Kidney (tissue), 14 donors: ENCODE data around the gene BCLAF1. TPM values are rescaled to one million over a fixed set of nuclear protein-coding genes. Genes with fewer than 3 reads are reported as not detected.

Experiments used
- DNase-seq, 5 donors: peaks; one replicate each; pipeline ENCODE4 v3.0.0-alpha.2; 2013 to 2020
- FAIRE-seq: peaks from 2 replicates; lab custom pipeline; 2012; peaks lifted over from hg19 to GRCh38; lab: Jason Lieb, UNC
- H3K27ac ChIP-seq, 2 donors: one replicate each; pipeline ENCODE4 v1.7.0; 2013; ENCODE audit warnings: low read depth in 2 of 2, low read length in 2 of 2, inconsistent platforms in 1 of 2
- H3K27me3 ChIP-seq: one replicate; pipeline ENCODE4 v1.7.1; 2013; ENCODE audit warnings: low read length, inconsistent platforms; ENCODE audit not compliant: control insufficient read depth, insufficient read depth
- H3K36me3 ChIP-seq, 3 donors: one replicate each; pipeline versions ENCODE4 v1.7.0 to v1.7.1; 2013; ENCODE audit warnings: low read length in 3 of 3, control low read depth in 1 of 3, inconsistent platforms in 1 of 3; ENCODE audit not compliant: insufficient read depth in 3 of 3, control insufficient read depth in 2 of 3
- H3K4me1 ChIP-seq, 3 donors: one replicate each; pipeline versions ENCODE4 v1.7.0 to v1.7.1; 2013; ENCODE audit warnings: low read length in 3 of 3, inconsistent platforms in 1 of 3, low read depth in 1 of 3; ENCODE audit not compliant: control insufficient read depth in 2 of 3, insufficient read depth in 2 of 3
- H3K4me3 ChIP-seq, 3 donors: one replicate each; pipeline versions ENCODE4 v1.7.0 to v1.8.1; 2013; ENCODE audit warnings: low read length in 3 of 3, control low read depth in 1 of 3, inconsistent platforms in 1 of 3
- H3K9ac ChIP-seq, 3 donors: one replicate each; pipeline versions ENCODE4 v1.7.0 to v1.7.1; 2013; ENCODE audit warnings: low read length in 3 of 3, control low read depth in 1 of 3, inconsistent platforms in 1 of 3
- H3K9me3 ChIP-seq, 3 donors: one replicate each; pipeline versions ENCODE4 v1.7.0 to v1.7.1; 2013; ENCODE audit warnings: low read length in 3 of 3, control low read depth in 1 of 3, inconsistent platforms in 1 of 3; ENCODE audit not compliant: control insufficient read depth in 2 of 3, insufficient read depth in 1 of 3
- CTCF ChIP-seq: IDR thresholded peaks from 3 replicates; pipeline ENCODE4 v1.5.1; 2012; ENCODE audit warnings: mild to moderate bottlenecking, moderate library complexity, borderline replicate concordance; ENCODE audit not compliant: insufficient read depth; ENCODE audit errors: extremely low read depth
- intact Hi-C: fragments of 100-400 bp; cut with DNase I; formaldehyde crosslinking; loops from one replicate; pipeline ENCODE4 v1.11.1; 2022
- polyA plus RNA-seq: library from polyadenylated mRNA; stranded (reverse); fragments of 350-450 nt; fragmentation: Illumina TruSeq; extraction: RNeasy Lipid Tissue Mini Kit (QIAGEN cat#74804); gene quantifications from one replicate; pipeline ENCODE4 v1.2.3, GENCODE V29; 2014; ENCODE audit warnings: low read depth, low replicate concordance; ENCODE audit not compliant: insufficient read depth
- total RNA-seq: library from RNA; stranded (reverse); fragmentation: NEBNext Ultra II Directional; extraction: Animal tissue kit (Norgen Biotek cat#: 25700); gene quantifications from one replicate; pipeline ENCODE4 v1.2.1, GENCODE V29; 2021
- donor health status: control.
- donor health status: control.
- donor health status: control.
- donor health status: control.
- donor health status: control.
- donor health status: DM: yes; HTN: yes; CAD: no.
- donor health status: Normal renal cell carcinoma (clear cell type).

Gene BCLAF1
- total and polyA plus RNA-seq, 2 donors from 2014 or later: 18.3 to 132 TPM

- Histone ChIP-seq H3K4me3 (no peak overlapping the region), H3K4me1 (no peaks in the 10 kb centered on the region), H3K36me3 (no peaks in the 10 kb centered on the region), H3K9ac (no peak overlapping the region), H3K27ac (no peak overlapping the region), H3K27me3 (no peaks in the 10 kb centered on the region), H3K9me3 (no peaks in the 10 kb centered on the region)
- no peak for TF ChIP-seq CTCF
- FAIRE-seq (no peak), DNase-seq (no peak)
- intact Hi-C loops: loop anchor here (10.0 kb wide), 1 partner anchor 678 kb away; no protein-coding TSS in a partner anchor
Measured at GRCh38 chr6:136212608-136213007, 77.0 kb downstream of the BCLAF1 start.

GRCh38 chr6:136210398-136211165 is 79.1 kb downstream of the BCLAF1 start:
- TF ChIP-seq CTCF: no peak
- no peaks in the 10 kb centered on the region for H3K27me3 ChIP-seq
- intact Hi-C loops: loop anchor here (10.0 kb wide), 1 partner anchor 676 kb away; no protein-coding TSS in a partner anchor
- DNase-seq: no peak
- H3K36me3 ChIP-seq: no peaks in the 10 kb centered on the region
- no peaks in the 10 kb centered on the region for H3K9me3 ChIP-seq
- no peak overlapping the region for H3K9ac ChIP-seq
- no peak for FAIRE-seq
- H3K27ac ChIP-seq: no peak overlapping the region
- no peaks in the 10 kb centered on the region for H3K4me1 ChIP-seq
- no peak overlapping the region for H3K4me3 ChIP-seq

- Histone ChIP-seq H3K27me3 (no peaks in the 10 kb centered on the region), H3K36me3 (no peaks in the 10 kb centered on the region), H3K4me3 (no peak overlapping the region), H3K27ac (no peak overlapping the region), H3K4me1 (no peaks in the 10 kb centered on the region), H3K9ac (no peak overlapping the region), H3K9me3 (no peaks in the 10 kb centered on the region)
- no peak for DNase-seq
- intact Hi-C loops: no loop called here
- no peak for TF ChIP-seq CTCF
- FAIRE-seq: no peak
Measured at GRCh38 chr6:136209496-136209895, 80.2 kb downstream of the BCLAF1 start.
